Vagina (tissue), 2 donors: Measurements from ENCODE around the gene ABCD2.

Experiments used
- POLR2AphosphoS5 ChIP-seq, 2 donors: sonication (generic); formaldehyde crosslinking; IDR thresholded peaks; one replicate each; pipeline ENCODE4 v1.9.0; 2017; ENCODE audit warnings: antibody characterized with exemption in 2 of 2, mild to moderate bottlenecking in 2 of 2, low read depth in 1 of 2; ENCODE audit not compliant: insufficient read depth in 1 of 2
- TF ChIP-seq, protein P1 (sequence below), 3 experiments: fragments of 450-650 bp in 2 of 3; fragments of 200-600 bp in 1 of 3; sonication (generic) in 1 of 3; IDR thresholded peaks; one replicate each; pipeline ENCODE4 v1.5.1; 2017 to 2019; ENCODE audit warnings: antibody characterized with exemption in 3 of 3, mild to moderate bottlenecking in 2 of 3, moderate library complexity in 2 of 3

- TF ChIP-seq, protein P1, sequence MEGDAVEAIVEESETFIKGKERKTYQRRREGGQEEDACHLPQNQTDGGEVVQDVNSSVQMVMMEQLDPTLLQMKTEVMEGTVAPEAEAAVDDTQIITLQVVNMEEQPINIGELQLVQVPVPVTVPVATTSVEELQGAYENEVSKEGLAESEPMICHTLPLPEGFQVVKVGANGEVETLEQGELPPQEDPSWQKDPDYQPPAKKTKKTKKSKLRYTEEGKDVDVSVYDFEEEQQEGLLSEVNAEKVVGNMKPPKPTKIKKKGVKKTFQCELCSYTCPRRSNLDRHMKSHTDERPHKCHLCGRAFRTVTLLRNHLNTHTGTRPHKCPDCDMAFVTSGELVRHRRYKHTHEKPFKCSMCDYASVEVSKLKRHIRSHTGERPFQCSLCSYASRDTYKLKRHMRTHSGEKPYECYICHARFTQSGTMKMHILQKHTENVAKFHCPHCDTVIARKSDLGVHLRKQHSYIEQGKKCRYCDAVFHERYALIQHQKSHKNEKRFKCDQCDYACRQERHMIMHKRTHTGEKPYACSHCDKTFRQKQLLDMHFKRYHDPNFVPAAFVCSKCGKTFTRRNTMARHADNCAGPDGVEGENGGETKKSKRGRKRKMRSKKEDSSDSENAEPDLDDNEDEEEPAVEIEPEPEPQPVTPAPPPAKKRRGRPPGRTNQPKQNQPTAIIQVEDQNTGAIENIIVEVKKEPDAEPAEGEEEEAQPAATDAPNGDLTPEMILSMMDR (IDR thresholded peaks at IDR 0.05) = no peak
- no peak for TF ChIP-seq POLR2AphosphoS5 (IDR thresholded peaks at IDR 0.05; ENCODE audit: insufficient read depth in 1 of 2, low read depth in 1 of 2)
Measured at GRCh38 chr12:39502726-39503125, 116.9 kb downstream of the ABCD2 start.
